ENCODE measurements around the gene ELF5. TPM values are rescaled to one million over a fixed set of nuclear protein-coding genes. Genes with fewer than 3 reads are reported as not detected.

ELF5 gene
- total and polyA plus RNA-seq, 2 donors = 2.6 to 13.4 TPM

DNA sequence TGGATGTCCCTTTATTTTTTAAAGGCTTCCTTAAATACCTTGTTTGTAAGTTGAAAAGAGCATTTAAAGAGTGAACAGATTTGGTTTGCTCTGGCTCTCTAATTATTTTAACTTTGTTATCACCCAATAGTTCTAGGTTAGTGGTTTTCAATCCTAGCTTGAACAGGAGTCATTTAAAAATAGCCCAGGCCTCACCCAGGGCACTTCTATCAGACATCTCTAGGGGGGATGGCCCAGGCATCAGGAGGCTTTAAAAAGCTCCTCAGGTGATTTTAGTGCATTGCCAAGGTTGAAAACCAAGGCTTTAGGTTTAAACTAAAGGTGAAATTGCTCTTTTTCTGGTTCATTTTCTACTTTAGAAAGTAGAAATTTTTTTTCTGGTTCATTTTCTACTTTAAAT is 66.5 kb downstream of the ELF5 start:
- DNase-seq (ENCODE audit: extremely low spot score) = no peak
- Histone ChIP-seq H3K36me3 (ENCODE audit: insufficient read depth) (no peaks in the 10 kb centered on the region), H3K4me1 (ENCODE audit: insufficient read depth) (no peaks in the 10 kb centered on the region), H3K4me3 (ENCODE audit: low read depth, low read length) (no peak overlapping the region), H3K27ac (ENCODE audit: low read depth) (no peak overlapping the region)

DNA sequence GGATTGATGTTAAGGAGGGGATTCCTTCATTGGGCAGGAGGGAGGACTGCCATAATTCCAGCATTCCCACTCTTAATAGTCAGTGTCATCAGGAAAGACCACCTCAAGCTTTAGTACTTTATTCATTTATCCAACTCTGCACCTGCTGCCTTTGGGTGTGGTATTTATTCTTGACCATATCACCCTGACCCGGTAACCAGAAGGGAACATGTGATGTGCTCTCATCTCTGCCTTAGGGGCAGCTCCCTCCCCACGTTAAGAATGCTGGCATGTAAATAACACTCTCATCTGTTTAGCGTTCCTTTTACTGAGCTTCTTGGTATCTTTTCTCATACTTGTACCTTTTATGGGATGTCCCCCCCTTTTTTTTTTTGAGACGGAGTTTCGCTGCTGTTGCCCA is 67.2 kb downstream of the ELF5 start:
- no peaks in the 10 kb centered on the region for H3K36me3 ChIP-seq (ENCODE audit: insufficient read depth)
- no peak overlapping the region for H3K27ac ChIP-seq (ENCODE audit: low read depth)
- H3K4me3 ChIP-seq (ENCODE audit: low read depth, low read length) = no peak overlapping the region
- 60% methylated on average over 5 of the region's 5 CpGs for WGBS
- no peak for DNase-seq (ENCODE audit: extremely low spot score)
- no peaks in the 10 kb centered on the region for H3K4me1 ChIP-seq (ENCODE audit: insufficient read depth)

DNA sequence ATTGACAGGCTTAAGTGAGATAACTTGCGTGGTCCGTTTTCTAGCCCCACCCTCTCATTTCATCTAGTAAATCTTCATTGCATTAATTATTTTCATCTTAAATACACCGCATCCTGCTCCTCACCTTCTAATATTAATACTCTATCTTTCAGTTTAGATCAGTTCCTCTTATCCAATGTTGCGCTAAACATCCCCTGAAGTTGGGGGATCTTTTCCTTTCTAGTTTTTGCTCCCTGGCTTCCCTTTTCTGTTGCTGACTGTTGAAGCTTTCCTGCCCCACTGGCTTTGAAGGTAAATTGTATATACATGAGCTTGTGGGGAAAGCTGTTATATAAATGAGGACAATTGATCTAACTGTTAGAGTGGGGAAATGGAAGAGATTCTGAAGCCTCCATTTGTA is 67.6 kb downstream of the ELF5 start:
- Histone ChIP-seq H3K27ac (ENCODE audit: low read depth) (no peak overlapping the region), H3K36me3 (ENCODE audit: insufficient read depth) (no peaks in the 10 kb centered on the region), H3K4me1 (ENCODE audit: insufficient read depth) (no peaks in the 10 kb centered on the region), H3K4me3 (ENCODE audit: low read depth, low read length) (no peak overlapping the region)
- WGBS = 80% methylated on average over 4 of the region's 4 CpGs
- no peak for DNase-seq (ENCODE audit: extremely low spot score)

DNA sequence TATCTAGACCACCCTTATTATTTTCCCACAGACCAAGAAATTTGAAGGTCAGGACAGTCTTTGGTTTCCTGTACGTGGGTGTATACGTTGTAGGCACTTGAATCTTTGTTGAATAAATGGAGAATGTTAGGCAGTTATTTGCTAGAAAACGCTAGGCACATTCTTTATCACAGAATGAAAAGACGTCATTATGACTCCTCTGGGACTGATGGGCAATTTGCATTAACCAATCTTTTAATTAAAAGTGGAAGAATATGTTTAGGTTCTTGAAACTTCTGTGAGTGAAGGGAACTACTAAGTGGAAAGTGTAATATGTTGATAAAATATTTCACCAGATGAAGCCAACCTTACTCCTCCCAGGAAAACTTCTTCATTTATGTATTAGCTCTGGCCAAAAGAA is 69.2 kb downstream of the ELF5 start:
- no peak for DNase-seq (ENCODE audit: extremely low spot score)

DNA sequence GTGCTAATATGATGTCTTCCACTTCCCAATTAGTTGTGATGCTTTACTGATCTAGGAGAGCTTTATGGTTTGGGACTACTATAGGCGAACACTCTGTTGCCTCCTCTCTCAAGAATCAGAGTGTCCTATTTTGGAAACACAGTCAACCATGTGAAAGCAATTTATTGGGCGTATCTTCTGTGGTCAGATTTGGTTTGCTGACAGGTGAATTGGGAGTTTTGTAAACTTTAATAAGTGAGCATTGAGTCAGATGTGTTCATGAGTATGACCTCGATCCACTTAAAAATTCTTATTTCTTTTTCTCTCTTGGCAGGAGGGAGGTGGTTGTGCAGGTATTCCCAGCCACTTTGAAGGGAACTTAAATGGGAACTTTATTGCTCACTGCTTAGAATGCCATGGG is 70.5 kb downstream of the ELF5 start:
- H3K27ac ChIP-seq (ENCODE audit: low read depth) = no peak overlapping the region
- H3K4me1 ChIP-seq (ENCODE audit: insufficient read depth) = no peaks in the 10 kb centered on the region
- H3K4me3 ChIP-seq (ENCODE audit: low read depth, low read length) = no peak overlapping the region
- H3K36me3 ChIP-seq (ENCODE audit: insufficient read depth) = no peaks in the 10 kb centered on the region
- DNase-seq (ENCODE audit: extremely low spot score) = no peak
- 94% methylated on average over 3 of the region's 3 CpGs for WGBS

More for the DNA sequence above, 69.2 kb downstream of the ELF5 start:
- 76% methylated on average over 4 of the region's 4 CpGs for WGBS
- H3K4me1 ChIP-seq (ENCODE audit: insufficient read depth) = no peaks in the 10 kb centered on the region
- H3K36me3 ChIP-seq (ENCODE audit: insufficient read depth) = no peaks in the 10 kb centered on the region
- no peak overlapping the region for H3K4me3 ChIP-seq (ENCODE audit: low read depth, low read length)
- H3K27ac ChIP-seq (ENCODE audit: low read depth) = no peak overlapping the region

DNA sequence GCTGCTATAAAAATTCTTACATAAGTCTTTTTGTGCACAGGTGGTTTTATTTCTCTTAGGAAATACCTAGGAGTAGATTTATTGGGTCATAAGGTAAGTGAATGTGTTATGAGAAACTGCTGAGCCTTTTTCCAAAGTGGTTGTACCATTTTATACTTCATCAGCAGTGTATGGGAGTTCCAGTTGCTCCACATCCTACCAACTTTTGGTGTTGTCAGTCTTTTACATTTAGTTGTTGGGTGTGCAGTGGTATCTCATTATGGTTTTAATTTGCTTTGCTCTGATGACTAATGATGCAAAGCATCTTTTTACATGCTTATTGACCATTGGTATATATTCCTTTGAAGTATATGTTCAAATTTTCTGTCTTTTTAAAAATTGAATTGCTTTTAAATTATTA is 71.8 kb downstream of the ELF5 start:
- no peaks in the 10 kb centered on the region for H3K36me3 ChIP-seq (ENCODE audit: insufficient read depth)
- H3K4me3 ChIP-seq (ENCODE audit: low read depth, low read length) = no peak overlapping the region
- H3K27ac ChIP-seq (ENCODE audit: low read depth) = no peak overlapping the region
- no peaks in the 10 kb centered on the region for H3K4me1 ChIP-seq (ENCODE audit: insufficient read depth)
- DNase-seq (ENCODE audit: extremely low spot score) = no peak

DNA sequence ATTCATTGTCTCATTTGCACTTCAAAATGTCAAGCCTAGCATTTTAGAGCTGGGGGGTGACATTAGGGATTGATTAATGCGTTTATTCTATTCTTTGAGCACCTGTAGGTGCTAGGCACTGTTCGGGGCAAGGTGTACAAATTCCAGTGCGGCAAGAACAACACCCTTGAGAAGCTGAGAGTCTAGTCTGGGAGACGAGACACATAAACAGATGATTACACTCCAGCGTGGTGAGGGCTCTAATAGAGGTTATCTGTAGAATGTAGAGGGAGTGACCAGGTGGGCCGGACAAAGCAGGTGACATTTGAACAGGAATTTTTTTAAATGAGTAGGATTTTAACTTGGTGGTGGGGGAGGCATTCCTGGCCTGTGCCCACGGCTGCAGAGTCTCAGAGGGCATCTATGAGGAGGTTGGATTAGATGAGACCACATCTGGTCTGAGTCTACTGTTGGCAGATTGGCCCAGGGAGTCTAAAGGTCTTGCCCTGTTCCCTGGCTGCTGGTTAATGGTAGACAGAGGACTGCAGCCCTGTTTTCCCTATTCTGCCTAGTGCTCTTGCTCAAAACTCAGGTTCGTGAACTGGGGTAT is 73.9 kb downstream of the ELF5 start:
- H3K27ac ChIP-seq (ENCODE audit: low read depth) = no peak overlapping the region

DNA sequence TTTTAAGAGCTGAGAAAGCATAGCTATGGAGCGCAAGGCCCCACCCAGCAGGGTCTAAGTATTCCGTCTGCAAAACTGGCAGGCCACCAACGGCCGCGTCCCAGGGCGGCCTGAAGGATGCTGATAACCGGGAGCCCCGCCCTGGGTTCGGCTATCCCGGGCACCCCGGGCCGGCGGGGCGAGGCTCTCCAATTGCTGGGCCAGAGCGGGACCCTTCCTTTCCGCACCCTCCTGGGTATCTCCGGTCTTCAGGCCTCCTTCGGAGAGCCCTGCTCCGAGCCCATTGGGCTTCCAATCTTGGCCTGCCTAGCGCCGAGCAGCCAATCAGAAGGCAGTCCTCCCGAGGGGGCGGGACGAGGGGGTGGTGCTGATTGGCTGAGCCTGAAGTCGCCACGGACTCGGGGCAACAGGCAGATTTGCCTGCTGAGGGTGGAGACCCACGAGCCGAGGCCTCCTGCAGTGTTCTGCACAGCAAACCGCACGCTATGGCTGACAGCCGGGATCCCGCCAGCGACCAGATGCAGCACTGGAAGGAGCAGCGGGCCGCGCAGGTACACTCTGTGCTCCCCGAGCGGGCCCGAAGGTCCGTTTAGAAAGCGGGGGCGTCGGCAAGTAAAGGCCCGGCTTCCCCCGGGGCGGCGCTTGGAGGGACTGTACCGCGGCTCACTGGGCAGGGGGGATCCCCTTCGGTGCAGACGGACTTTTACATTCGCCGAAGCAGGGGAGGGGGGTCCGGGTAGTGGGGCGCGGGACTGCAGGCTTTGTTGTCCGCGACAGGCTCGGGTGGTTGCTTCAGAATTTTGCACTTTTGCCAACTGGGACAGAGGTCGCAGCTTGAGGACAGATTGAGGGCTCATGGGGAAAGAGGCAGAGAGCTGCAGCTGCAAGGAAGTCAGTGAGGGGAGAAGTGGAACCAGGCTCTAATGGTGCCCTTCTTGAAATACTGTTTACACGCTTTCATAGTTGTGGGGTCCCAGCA is 74.8 kb downstream of the ELF5 start, which contains the start of gene CAT:
CAT (plus strand) TSS at position 406 of the 979 bp plus-strand sequence; CDS start at position 486, 80 bp downstream.
- no peaks in the 10 kb centered on the region for H3K4me1 ChIP-seq (ENCODE audit: insufficient read depth)
- H3K4me3 ChIP-seq (ENCODE audit: low read depth, low read length) = peak within 1 kb of the TSS; percentile 74
- H3K36me3 ChIP-seq (ENCODE audit: insufficient read depth) = no peaks in the 10 kb centered on the region
- H3K27ac ChIP-seq (ENCODE audit: low read depth) = peak within 1 kb of the TSS; percentile 95
- DNase-seq (ENCODE audit: extremely low spot score) = peak; percentile 92
- under 1% methylated on average over 62 of the region's 62 CpGs for WGBS

More for the DNA sequence above, 73.9 kb downstream of the ELF5 start:
- Histone ChIP-seq H3K4me3 (ENCODE audit: low read depth, low read length) (peak overlapping the region; percentile 74), H3K36me3 (ENCODE audit: insufficient read depth) (no peaks in the 10 kb centered on the region), H3K4me1 (ENCODE audit: insufficient read depth) (no peaks in the 10 kb centered on the region)
- WGBS = 30% methylated on average over 8 of the region's 8 CpGs
- DNase-seq (ENCODE audit: extremely low spot score) = no peak

DNA sequence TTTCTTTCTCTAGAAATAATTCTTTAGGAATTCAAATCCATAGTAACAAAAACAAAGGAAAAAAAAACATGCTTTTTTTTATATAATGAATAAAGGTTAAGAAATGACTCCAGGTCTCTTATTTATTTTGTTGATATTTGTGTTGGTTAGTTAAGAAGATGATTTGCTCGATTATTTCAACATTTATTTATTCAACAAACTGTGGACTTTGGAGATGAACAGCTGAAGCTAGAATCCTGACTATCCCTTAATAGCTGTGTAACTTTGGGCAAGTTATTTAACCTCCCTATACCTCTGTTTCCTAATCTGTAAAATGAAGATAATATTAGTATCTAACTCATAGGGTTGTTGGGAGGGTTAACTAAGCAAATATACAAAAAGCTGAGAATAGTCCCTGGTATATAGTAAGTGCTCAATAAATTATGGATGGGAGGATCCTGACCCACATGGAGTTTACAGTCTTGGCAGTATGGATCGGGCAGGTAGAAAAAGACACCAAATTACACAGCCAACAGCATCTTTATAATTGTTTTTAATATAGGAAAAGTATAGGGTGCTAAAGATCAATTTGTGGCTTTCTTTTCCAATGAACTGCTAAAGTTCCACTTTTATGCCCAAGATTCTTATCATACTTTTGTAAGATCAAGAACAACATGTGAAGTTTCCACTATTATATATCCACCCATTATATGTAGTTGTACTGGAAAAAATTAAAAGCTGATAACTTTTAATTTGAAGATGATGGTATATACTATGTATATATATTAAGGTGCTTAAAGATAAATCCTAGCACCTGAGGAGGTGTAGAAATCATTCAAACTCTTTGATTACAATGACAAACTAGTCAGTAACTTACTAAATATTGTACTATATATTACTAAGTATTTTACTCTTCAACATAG is 76.1 kb downstream of the ELF5 start:
- H3K36me3 ChIP-seq (ENCODE audit: insufficient read depth) = no peaks in the 10 kb centered on the region
- no peak overlapping the region for H3K4me3 ChIP-seq (ENCODE audit: low read depth, low read length)
- DNase-seq (ENCODE audit: extremely low spot score) = no peak
- H3K4me1 ChIP-seq (ENCODE audit: insufficient read depth) = no peaks in the 10 kb centered on the region
- H3K27ac ChIP-seq (ENCODE audit: low read depth) = no peak overlapping the region
- WGBS = 91% methylated on average over 2 of the region's 2 CpGs

DNA sequence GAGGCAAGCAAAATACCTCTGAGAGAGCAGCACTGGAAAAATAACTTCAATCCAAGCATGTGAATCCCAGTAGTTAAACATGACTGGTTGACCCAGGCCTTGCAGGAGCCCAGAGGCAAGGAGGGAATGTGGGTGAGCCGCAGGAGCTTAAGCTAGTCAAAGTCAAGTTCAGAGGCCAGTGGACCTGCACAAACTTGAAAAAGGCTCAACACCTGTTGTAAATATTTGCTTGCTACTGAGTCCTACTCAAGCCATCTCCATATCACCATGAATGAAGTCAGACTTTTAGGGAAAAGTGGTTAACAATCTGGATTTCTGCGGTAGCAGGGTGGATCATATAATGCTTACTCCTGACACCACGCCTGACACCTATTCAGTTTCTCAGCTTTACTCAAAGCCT is 79.7 kb downstream of the ELF5 start:
- DNase-seq (ENCODE audit: extremely low spot score) = no peak
- Histone ChIP-seq H3K36me3 (ENCODE audit: insufficient read depth) (no peaks in the 10 kb centered on the region), H3K4me1 (ENCODE audit: insufficient read depth) (no peaks in the 10 kb centered on the region), H3K27ac (ENCODE audit: low read depth) (no peak overlapping the region), H3K4me3 (ENCODE audit: low read depth, low read length) (no peak overlapping the region)
- WGBS = 84% methylated on average over 3 of the region's 3 CpGs

DNA sequence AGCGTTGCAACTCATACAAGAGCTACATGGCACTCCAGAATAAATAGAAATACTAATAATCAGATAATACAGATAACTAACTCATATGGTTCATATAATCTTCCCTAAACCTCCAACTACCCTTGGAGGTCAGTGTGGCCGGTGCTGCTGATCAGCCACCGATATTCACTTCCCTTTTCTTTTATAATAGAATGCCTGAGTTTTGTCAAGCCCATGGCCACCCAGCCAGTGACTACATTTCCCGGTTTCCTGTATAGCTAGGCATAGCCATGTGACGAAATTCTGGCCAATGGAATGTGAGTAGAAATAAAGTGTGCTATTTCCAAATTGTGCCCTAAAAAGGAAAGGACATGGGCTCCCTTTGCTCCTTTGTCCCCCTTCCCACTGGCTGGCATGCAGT is 80.8 kb downstream of the ELF5 start:
- 83% methylated on average over 5 of the region's 5 CpGs for WGBS
- Histone ChIP-seq H3K36me3 (ENCODE audit: insufficient read depth) (no peaks in the 10 kb centered on the region), H3K27ac (ENCODE audit: low read depth) (no peak overlapping the region), H3K4me3 (ENCODE audit: low read depth, low read length) (no peak overlapping the region), H3K4me1 (ENCODE audit: insufficient read depth) (no peaks in the 10 kb centered on the region)
- no peak for DNase-seq (ENCODE audit: extremely low spot score)

DNA sequence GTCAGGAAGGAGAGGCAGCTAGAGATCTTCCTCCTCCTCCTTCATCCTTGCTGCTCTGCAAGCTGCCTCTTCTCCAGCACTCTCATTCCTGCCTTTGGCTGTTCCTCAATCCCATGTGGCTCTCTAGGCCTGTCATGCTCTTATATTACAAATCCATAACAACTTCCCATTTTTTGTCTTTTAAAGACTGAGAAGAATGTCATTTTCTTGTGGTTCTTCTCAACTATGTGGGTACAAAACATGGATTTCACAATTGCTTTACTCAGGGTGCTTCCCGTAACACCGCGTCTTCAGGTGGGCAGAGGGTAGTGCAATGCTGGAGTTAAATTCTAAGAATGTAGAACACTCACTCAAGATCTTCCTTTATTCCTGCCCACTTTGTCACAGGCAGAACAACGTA is 81.6 kb downstream of the ELF5 start:
- Histone ChIP-seq H3K36me3 (ENCODE audit: insufficient read depth) (no peaks in the 10 kb centered on the region), H3K4me1 (ENCODE audit: insufficient read depth) (no peaks in the 10 kb centered on the region), H3K4me3 (ENCODE audit: low read depth, low read length) (no peak overlapping the region), H3K27ac (ENCODE audit: low read depth) (no peak overlapping the region)
- DNase-seq (ENCODE audit: extremely low spot score) = no peak
- WGBS = 91% methylated on average over 4 of the region's 4 CpGs
